LNCAP (cell line): ENCODE measurements around the gene SOX8.

ENCODE experiments used
- TF ChIP-seq, protein P1 (sequence below): fragments of 450-650 bp; IDR thresholded peaks from 2 replicates; pipeline ENCODE4 v1.5.1; 2017; ENCODE audit warnings: mild to moderate bottlenecking

The SOX8 gene

DNA sequence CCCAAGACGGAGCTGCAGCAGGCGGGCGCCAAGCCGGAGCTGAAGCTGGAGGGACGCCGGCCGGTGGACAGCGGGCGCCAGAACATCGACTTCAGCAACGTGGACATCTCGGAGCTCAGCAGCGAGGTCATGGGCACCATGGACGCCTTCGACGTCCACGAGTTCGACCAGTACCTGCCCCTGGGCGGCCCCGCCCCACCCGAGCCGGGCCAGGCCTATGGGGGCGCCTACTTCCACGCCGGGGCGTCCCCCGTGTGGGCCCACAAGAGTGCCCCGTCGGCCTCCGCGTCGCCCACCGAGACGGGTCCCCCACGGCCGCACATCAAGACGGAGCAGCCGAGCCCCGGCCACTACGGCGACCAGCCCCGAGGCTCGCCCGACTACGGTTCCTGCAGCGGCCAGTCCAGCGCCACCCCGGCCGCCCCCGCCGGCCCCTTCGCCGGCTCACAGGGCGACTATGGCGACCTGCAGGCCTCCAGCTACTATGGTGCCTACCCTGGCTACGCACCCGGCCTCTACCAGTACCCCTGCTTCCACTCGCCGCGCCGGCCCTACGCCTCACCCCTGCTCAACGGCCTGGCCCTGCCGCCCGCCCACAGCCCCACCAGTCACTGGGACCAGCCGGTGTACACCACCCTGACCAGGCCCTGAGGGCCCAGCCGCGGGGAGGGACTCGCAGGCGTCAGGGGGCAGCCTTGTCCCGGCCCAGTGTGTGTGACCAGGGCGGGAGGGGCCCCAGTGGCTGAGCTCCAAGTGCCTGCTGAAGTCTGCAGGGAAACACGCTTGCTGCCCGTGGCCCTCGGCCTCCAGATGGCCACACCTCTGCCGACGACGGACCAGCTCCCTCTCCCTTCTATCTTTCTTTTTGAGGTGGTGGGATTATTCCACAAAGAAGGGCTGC lies 3.4 kb downstream of the SOX8 start:
- TF ChIP-seq, protein P1, sequence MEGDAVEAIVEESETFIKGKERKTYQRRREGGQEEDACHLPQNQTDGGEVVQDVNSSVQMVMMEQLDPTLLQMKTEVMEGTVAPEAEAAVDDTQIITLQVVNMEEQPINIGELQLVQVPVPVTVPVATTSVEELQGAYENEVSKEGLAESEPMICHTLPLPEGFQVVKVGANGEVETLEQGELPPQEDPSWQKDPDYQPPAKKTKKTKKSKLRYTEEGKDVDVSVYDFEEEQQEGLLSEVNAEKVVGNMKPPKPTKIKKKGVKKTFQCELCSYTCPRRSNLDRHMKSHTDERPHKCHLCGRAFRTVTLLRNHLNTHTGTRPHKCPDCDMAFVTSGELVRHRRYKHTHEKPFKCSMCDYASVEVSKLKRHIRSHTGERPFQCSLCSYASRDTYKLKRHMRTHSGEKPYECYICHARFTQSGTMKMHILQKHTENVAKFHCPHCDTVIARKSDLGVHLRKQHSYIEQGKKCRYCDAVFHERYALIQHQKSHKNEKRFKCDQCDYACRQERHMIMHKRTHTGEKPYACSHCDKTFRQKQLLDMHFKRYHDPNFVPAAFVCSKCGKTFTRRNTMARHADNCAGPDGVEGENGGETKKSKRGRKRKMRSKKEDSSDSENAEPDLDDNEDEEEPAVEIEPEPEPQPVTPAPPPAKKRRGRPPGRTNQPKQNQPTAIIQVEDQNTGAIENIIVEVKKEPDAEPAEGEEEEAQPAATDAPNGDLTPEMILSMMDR: no peak

DNA sequence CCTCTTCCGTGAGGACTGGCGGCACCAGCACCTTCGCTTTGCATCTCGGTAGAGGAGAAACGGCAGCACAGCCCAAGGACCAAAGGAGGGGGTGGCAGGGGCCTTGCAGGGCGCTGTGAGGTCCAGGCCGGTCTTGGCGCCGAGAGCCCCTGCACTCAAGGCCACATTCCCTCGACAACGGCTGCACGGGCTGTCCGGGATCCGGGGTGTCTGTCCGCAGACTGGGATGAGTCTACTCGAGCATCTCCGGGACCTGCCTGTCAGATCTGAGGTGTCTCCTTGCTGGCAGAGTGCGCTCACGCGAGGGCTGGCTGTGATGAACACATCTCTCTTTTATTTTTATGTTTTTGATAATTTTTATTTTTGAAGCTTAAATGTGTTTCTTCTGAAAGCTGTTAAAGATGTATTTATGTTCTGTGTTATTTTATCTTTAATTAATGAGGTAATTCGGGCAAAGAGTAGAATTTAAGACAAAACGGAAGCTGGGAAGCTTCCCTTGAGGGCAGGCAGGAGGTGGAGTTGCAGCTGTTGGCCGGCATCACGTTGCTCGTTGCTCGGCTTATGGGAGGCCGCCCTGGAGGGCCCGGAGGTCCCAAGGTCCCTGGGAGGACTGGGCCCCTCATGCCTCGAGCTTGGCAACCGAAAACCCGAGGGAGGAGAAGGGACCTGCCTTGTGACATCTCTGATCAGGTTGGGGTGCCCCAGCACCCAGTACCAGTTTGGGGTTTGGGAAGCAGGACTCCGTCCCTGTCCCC lies 4.3 kb downstream of the SOX8 start:
- TF ChIP-seq, protein P1: no peak

DNA sequence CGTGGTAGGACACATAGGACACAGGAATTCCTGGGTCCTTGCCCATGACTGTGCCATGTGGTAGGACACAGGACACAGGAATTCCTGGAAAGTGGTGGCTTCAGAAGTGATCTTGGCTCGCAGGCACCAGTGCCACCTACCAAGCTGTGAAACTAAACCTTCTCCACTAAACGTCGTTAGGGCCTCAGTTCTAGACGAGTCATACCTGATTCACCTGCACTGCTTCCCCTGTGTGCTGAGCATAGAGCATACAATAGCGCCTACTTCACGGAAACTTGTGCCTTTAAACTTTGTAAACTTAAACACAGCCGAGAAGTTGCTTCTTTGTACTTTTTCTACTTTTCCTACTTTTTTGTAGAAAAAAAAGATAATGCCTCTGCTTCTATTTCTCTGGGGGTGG lies 4.8 kb downstream of the SOX8 start:
- TF ChIP-seq, protein P1: no peak

DNA sequence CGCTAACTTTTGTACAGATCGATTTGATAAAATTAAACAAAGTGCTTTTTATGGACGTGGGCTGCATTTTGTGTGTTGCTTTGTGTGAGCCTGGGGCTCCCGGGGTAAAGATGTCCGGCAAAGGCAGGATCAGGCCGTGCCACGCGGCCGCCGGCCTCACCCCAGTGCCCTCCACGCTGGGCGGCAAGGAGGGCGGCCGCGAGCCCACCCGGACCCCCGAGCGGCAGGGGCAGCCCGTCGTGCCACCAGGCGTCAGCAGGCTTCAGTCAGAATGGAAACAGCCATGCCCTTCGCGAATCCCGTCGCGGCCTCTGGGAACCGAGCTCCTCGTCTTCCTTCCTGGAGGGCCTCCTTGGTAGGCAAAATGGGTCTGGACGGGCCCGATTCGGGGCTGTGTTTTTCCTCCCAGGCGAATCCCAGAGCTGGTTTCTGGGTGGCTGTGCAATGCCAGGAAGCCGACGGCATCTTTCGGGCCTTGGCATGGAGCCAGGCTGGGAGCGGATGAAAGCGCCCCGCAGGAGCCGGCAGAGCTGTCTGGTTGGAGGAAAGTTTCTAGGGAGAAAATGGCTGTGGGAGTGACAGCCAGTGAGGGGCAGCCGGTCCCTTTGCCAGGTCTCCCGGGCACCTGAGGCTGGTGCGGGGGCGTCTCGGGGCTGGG lies 5.5 kb downstream of the SOX8 start:
- TF ChIP-seq, protein P1: no peak

DNA sequence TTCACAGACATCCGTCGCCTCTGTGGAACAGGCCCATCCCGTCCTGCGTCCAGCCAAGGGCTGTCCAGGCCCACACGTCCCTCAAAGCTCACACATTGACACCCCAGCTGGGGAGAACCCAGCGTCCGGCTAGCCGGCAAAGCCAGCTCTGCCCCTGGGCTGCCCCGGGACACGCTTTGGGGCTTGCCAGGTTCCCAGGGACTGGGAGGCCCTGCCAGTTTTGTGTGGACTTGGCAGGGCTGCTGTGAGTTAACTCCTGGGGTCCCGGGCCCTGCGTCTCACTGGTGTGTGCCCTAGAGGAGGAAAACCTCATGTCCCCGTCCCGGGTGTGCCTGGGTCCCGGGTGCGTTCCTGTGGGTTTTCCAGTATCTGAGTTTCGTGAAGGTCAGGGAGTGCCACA lies 6.3 kb downstream of the SOX8 start:
- TF ChIP-seq, protein P1: no peak

DNA sequence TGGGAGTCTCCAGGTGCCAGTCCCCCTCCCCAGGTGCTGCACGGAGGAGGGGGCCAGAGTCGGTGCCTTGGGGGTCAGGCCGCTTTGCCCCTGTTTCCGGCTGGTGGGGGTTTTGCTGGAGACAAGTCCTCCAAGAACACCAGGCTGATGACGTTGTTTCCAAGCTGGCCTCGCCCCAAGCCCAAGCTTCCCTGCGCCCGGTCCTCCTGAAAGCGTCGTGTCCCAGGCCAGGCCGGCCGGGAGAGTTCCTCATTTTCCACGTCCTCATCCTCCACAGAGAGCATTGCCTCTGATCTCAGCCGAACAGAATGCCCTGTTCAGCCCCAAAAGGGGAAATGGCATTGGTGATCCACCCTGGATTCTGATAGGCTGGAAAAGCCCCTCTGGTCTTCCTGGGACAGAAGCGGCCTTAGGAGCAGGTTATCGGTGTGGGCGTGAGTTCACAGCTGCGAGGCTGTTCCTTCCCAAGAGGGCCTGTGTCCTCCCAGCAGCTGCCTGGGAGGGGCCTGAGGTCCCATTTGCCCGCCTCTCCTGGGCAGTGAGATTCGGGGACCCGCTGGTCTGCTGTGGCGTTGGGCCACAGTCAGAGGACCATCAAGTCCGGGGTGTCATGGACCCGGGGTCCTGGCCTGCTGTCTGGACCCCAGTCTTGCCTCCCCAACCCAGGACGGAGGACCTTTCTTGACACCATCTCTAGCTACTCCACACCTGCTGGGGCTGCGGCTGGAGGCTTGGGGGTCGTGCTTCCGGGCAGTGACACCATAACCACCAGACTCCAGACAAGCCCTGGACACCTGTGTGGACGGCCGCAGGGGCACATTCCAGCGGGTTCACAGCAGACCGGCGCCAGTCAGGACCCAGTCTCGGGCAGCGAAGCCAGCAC lies 7.1 kb downstream of the SOX8 start:
- TF ChIP-seq, protein P1: no peak
